ENCODE measurements around the gene NR1H2.

DNA sequence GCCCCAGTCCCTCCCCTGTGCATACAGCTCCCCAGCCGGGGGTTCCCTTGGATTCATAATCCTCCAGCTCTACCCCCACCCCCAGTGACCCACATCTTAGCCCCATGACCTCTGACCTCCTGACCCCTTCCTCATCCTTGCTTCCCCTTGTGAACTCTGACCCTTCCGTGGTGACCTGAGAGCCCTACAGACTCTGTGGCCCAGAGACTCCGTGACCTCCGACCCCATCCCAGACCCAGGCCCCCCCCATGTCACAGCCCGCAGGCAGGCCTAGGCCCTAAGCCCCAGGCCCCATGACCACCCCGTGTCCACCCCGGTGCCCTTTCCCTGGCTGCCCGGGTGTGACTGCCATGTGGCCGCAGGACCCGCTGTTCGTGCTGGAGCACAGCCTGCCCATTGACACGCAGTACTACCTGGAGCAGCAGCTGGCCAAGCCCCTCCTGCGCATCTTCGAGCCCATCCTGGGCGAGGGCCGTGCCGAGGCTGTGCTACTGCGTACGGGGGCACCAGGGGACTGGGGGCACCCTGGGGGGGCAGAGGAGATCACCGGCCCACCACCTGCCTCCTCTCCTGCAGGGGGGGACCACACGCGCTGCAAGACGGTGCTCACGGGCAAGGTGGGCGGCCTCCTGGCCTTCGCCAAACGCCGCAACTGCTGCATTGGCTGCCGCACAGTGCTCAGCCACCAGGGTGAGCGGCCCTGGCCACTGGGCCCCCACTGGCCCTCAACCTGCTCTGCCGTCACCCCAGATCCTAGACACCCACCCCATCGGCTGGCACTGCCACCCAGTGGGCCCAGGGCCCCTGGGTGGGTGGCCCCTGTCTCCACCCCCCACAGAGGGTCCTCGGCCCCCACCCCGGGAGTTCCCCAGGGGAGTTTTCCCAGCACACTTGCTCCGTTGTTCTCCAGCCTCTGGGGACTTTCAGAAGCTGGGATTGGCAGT lies 40.0 kb downstream of the NR1H2 start:
- TF ChIP-seq ZC3H10 (CRISPR knock-in tag; IDR thresholded peaks at IDR 0.05), result no peak
- no peak for TF ChIP-seq SNAI2 (CRISPR knock-in tag; IDR thresholded peaks at IDR 0.05)
- no peak for TF ChIP-seq TOX (CRISPR knock-in tag; IDR thresholded peaks at IDR 0.05; ENCODE audit: borderline replicate concordance)
- TF ChIP-seq, protein P1, sequence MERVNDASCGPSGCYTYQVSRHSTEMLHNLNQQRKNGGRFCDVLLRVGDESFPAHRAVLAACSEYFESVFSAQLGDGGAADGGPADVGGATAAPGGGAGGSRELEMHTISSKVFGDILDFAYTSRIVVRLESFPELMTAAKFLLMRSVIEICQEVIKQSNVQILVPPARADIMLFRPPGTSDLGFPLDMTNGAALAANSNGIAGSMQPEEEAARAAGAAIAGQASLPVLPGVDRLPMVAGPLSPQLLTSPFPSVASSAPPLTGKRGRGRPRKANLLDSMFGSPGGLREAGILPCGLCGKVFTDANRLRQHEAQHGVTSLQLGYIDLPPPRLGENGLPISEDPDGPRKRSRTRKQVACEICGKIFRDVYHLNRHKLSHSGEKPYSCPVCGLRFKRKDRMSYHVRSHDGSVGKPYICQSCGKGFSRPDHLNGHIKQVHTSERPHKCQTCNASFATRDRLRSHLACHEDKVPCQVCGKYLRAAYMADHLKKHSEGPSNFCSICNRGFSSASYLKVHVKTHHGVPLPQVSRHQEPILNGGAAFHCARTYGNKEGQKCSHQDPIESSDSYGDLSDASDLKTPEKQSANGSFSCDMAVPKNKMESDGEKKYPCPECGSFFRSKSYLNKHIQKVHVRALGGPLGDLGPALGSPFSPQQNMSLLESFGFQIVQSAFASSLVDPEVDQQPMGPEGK (CRISPR knock-in tag; IDR thresholded peaks at IDR 0.05; ENCODE audit: borderline replicate concordance), result no peak

All from SK-N-SH treated with all-trans-retinoic acid at 6 μM for 48 hours (cell line).